Lower leg skin (tissue), 4 donors: ENCODE data around the gene MACO1. TPM values are rescaled to one million over a fixed set of nuclear protein-coding genes. Genes with fewer than 3 reads are reported as not detected.
"Not testable (repeated sequence)": the region's sequence is repeated elsewhere in the genome, so short reads cannot be mapped to it uniquely, and the experiment has no call there.

ENCODE experiments used
- DNase-seq, 2 donors: peaks; one replicate each; pipeline ENCODE4 v3.0.0-alpha.2; 2019; ENCODE audit warnings: low spot score in 2 of 2
- H3K4me3 ChIP-seq: fragments of 200-600 bp; sonication (generic); 2 replicates; pipeline ENCODE4 v1.5.1; 2017; ENCODE audit warnings: mild to moderate bottlenecking, low read depth; ENCODE audit not compliant: poor library complexity, severe bottlenecking
- POLR2A ChIP-seq, 2 donors: fragments of 450-650 bp; IDR thresholded peaks; one replicate each; pipeline ENCODE4 v1.6.1; 2016 to 2017; ENCODE audit warnings: antibody characterized with exemption in 2 of 2, mild to moderate bottlenecking in 1 of 2, moderate library complexity in 1 of 2
- WGBS, 2 donors: methylation state at CpG; one replicate each; pipeline ENCODE4 v1.1.5; 2018; 5-methylcytosine and 5-hydroxymethylcytosine counted together
- intact Hi-C: fragments of 100-400 bp; cut with DNase I; formaldehyde crosslinking; loops from one replicate; pipeline ENCODE4 v1.15.0; 2023; ENCODE audit warnings: low total_unique reads
- total RNA-seq, 4 donors: library from RNA; depleted of rRNA; stranded (reverse); fragments of >200 nt; gene quantifications; one replicate each; pipeline ENCODE4 v1.1.0, GENCODE V29; 2016
- TF ChIP-seq, protein P1 (sequence below), 3 donors: fragments of 450-650 bp; IDR thresholded peaks; one replicate each; pipeline ENCODE4 v1.5.1; 2016; ENCODE audit warnings: antibody characterized with exemption in 3 of 3, mild to moderate bottlenecking in 3 of 3, moderate library complexity in 2 of 3

Gene MACO1
- total RNA-seq, 4 donors from 2014 or later, result 14.2 to 20.4 (median 16.4) TPM

GRCh38 chr1:25409641-25410427 lies 20.9 kb upstream of the MACO1 start:
- intact Hi-C loops, result not testable (repeated sequence)

DNA sequence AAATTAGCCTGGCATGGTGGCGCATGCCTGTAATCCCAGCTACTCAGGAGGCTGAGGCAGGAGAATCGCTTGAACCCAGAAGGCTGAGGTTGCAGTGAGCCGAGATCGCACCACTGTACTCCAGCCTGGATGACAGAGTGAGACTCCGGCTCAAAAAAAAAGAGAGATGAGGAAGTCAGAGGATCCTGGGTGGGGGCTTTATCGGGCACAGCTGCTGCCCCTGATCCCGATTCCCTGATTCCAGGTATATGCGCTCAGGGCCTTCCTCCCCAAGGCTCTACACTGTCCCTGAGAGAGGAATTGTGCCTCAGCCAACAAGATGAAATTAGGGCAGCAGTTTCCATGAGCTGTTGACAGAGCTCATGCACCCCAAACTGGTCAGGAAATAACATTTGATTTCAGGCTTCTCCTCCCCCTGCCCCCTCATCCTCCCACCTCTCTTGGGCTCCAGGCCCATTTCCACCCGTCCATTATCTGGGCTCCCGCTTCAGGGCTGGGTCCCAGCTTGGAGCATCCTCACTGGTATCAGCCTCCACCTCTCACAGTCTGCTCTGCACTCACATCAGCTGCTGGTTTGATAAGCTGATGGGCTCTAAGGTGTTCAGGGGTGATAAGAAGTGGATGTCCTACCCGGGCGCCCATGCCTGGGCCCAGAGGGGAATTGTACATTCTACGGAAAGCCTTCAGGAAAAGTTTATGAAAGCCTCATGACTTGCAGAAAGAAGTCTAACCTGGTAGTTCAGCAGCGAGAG lies 17.6 kb upstream of the MACO1 start:
- intact Hi-C loops, DNase-seq, H3K4me3 ChIP-seq: not testable (repeated sequence)
- 89 to 91% methylated on average over 13 of the region's 14 CpGs for WGBS, 2 donors

More at GRCh38 chr1:25409641-25410427, 20.9 kb upstream of the MACO1 start:
- WGBS, 2 donors, result 89 to 90% methylated on average over 10 of the region's 10 CpGs
- not testable (repeated sequence) for DNase-seq, H3K4me3 ChIP-seq

GRCh38 chr1:25414157-25414556 lies 16.5 kb upstream of the MACO1 start:
- H3K4me3 ChIP-seq, DNase-seq, intact Hi-C loops: not testable (repeated sequence)
- 79 to 91% methylated on average over 2 to 3 of the region's 6 CpGs for WGBS, 2 donors

- intact Hi-C loops, H3K4me3 ChIP-seq: not testable (repeated sequence)
- 82% methylated on average over 1 of the region's 1 CpG; no CpG with 5 or more reads in 1 of the 2 donors for WGBS, 2 donors
Measured at GRCh38 chr1:25414578-25414977, 16.1 kb upstream of the MACO1 start.

GRCh38 chr1:25417280-25417679 lies 13.4 kb upstream of the MACO1 start:
- intact Hi-C loops, H3K4me3 ChIP-seq, DNase-seq: not testable (repeated sequence)
- 82 to 83% methylated on average over 4 of the region's 4 CpGs for WGBS, 2 donors

More at GRCh38 chr1:25414578-25414977, 16.1 kb upstream of the MACO1 start:
- DNase-seq, result not testable (repeated sequence)

- H3K4me3 ChIP-seq, intact Hi-C loops, DNase-seq: not testable (repeated sequence)
- WGBS, 2 donors, result 86 to 100% methylated on average over 1 of the region's 1 CpG
Measured at GRCh38 chr1:25419339-25419738, 11.4 kb upstream of the MACO1 start.

GRCh38 chr1:25420715-25421114 lies 10.0 kb upstream of the MACO1 start, which contains the start of gene RHCE:
TSS of gene RHCE (minus strand) at chr1:25420825. CDS start at chr1:25420786, 39 bp downstream.
- intact Hi-C loops, DNase-seq, H3K4me3 ChIP-seq: not testable (repeated sequence)
- WGBS, 2 donors, result 96 to 98% methylated on average over 9 of the region's 9 CpGs

DNA sequence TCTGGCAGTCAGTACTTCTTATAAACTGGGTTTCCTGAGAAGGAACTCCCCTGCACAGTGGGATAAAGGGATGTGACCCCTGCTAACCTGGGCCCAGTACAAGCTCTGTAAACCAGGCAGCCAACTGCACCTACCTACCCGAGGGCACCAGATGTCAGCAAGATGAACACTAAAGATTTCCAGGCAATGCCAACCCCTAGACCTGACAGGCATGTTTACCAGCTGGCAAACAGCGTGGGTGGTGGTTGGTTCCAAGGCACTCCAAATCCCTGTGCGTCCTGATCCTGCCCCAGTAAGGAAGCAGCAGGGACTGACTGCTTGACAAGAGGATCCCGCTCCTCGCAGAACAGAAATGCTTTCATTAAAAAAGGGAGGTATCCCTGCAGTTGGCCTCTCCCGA lies 7.5 kb upstream of the MACO1 start:
- WGBS, 2 donors, result 59 to 65% methylated on average over 6 of the region's 6 CpGs
- DNase-seq, H3K4me3 ChIP-seq, intact Hi-C loops: not testable (repeated sequence)

DNA sequence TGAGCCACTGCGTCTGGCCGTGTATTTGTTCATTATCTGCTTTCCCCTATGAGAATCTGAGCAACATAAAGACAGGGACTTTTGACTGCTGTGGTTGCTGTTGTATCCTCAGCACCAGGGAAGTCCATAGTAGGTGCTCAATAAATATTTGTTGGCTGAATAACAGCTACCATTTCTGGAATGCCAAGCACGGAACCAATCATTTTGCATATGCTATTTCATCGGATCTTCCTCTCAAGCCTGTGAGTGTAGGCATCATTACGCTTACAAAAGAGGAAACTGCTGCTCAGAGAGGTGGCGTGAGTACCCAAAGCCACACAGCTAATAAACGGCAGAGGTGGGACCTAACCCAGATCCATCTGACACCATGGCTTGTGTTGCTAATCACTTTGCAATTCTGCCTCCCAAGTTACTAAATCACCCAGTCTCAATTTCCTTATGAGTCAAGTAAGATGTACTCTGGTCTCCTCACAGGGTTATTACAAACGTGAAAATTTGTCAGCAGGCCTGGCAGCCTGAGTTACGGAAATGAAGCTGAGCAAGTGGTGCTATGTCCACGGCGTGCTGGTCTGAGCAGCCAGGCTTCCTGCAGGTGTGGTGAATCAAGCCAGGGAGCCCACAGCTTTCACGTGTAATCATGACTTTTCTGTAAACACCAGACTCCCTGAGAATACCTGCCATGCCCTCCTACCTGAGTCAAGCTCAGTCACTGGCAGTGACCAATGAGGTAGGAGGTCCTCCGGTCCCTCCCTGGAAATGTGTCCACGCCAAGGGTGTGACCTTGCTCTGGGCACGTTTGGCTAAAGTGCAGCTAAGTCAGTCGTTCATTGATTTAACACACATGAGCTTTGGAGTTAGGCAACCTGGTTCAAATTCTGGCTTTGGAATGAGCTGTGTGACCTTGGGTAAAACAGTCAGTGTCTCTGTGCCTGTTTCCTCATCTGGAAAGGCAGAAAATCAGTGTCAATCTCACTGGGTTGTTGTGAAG lies 5.3 kb upstream of the MACO1 start:
- no peak for DNase-seq
- no peak overlapping the region for H3K4me3 ChIP-seq
- 78 to 84% methylated on average over 16 of the region's 16 CpGs for WGBS, 2 donors
- intact Hi-C loops, result no loop called here
- no peak for TF ChIP-seq POLR2A (IDR thresholded peaks at IDR 0.05)
- TF ChIP-seq, protein P1, sequence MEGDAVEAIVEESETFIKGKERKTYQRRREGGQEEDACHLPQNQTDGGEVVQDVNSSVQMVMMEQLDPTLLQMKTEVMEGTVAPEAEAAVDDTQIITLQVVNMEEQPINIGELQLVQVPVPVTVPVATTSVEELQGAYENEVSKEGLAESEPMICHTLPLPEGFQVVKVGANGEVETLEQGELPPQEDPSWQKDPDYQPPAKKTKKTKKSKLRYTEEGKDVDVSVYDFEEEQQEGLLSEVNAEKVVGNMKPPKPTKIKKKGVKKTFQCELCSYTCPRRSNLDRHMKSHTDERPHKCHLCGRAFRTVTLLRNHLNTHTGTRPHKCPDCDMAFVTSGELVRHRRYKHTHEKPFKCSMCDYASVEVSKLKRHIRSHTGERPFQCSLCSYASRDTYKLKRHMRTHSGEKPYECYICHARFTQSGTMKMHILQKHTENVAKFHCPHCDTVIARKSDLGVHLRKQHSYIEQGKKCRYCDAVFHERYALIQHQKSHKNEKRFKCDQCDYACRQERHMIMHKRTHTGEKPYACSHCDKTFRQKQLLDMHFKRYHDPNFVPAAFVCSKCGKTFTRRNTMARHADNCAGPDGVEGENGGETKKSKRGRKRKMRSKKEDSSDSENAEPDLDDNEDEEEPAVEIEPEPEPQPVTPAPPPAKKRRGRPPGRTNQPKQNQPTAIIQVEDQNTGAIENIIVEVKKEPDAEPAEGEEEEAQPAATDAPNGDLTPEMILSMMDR (IDR thresholded peaks at IDR 0.05), result no peak
